Panc1 (cell line): ENCODE measurements around the gene SENP1. TPM values are rescaled to one million over a fixed set of nuclear protein-coding genes. Genes with fewer than 3 reads are reported as not detected.

Experiments used
- ATAC-seq: fragments of 200-7000 bp; cut with Tn5 transposase; 2 replicates; pipeline ENCODE4 v1.9.1; 2020; ENCODE audit warnings: mild to moderate bottlenecking, moderate library complexity
- BruUV-seq: library from RNA; stranded (reverse); fragments of 400-500 nt; replicated peaks from 2 replicates; lab custom pipeline; 2021; lab: Mats Ljungman, UMichigan
- CTCF ChIA-PET: fragments of 300-600 bp; sonication (Branson Sonifier 250); formaldehyde crosslinking; loops from one replicate; lab custom pipeline; 2022; ENCODE audit warnings: antibody characterized with exemption; lab: Charles Lee
- POLR2A ChIA-PET: fragments of 300-600 bp; sonication (Branson Sonifier 250); formaldehyde crosslinking; loops from one replicate; lab custom pipeline; 2022; ENCODE audit warnings: antibody characterized with exemption; lab: Charles Lee
- DNase-seq: peaks from one replicate; pipeline ENCODE4 v3.0.0-alpha.2; 2010; ENCODE audit warnings: low read depth, low spot score
- H3K27ac ChIP-seq: 2 replicates; pipeline ENCODE4 v1.5.1; 2011; ENCODE audit warnings: mild to moderate bottlenecking, low read length, inconsistent platforms
- H3K27me3 ChIP-seq: fragments of 200-500 bp; sonication (Bioruptor generic); 2 replicates; pipeline ENCODE4 v1.6.0; 2014; ENCODE audit warnings: low read length, inconsistent platforms; ENCODE audit not compliant: control insufficient read depth, insufficient read depth
- H3K36me3 ChIP-seq: fragments of 200-500 bp; sonication (Bioruptor generic); 2 replicates; pipeline ENCODE4 v1.5.1; 2014; ENCODE audit warnings: inconsistent platforms, mild to moderate bottlenecking, low read length, moderate library complexity; ENCODE audit not compliant: control insufficient read depth, insufficient read depth
- H3K4me1 ChIP-seq: 2 replicates; pipeline ENCODE4 v1.5.1; 2011; ENCODE audit warnings: inconsistent platforms, mild to moderate bottlenecking, low read length, moderate library complexity; ENCODE audit not compliant: control insufficient read depth, insufficient read depth
- H3K4me3 ChIP-seq, 2 experiments: 2 replicates each; pipeline ENCODE4 v1.5.1; 2011 to 2012; ENCODE audit warnings: low read depth in 2 of 2, low read length in 2 of 2, mild to moderate bottlenecking in 2 of 2, inconsistent platforms in 1 of 2, moderate library complexity in 1 of 2
- H3K9me3 ChIP-seq: fragments of 200-500 bp; sonication (Bioruptor generic); 2 replicates; pipeline ENCODE4 v1.5.1; 2014; ENCODE audit warnings: low read depth, mild to moderate bottlenecking, inconsistent platforms, low read length, moderate library complexity; ENCODE audit not compliant: control insufficient read depth, insufficient read depth
- CTCF ChIP-seq: fragments of 450-650 bp; IDR thresholded peaks from 2 replicates; pipeline ENCODE4 v1.5.1; 2017; ENCODE audit warnings: mild to moderate bottlenecking
- POLR2AphosphoS5 ChIP-seq: IDR thresholded peaks from 2 replicates; pipeline ENCODE4 v1.6.1; 2012; ENCODE audit warnings: mild to moderate bottlenecking, low read depth, low read length, moderate library complexity
- REST ChIP-seq, 2 experiments: IDR thresholded peaks; 2 replicates each; pipeline ENCODE4 v1.6.1; 2011 to 2012; ENCODE audit warnings: low read depth in 2 of 2, control low read depth in 1 of 2, low read length in 1 of 2, mild to moderate bottlenecking in 1 of 2, moderate library complexity in 1 of 2; ENCODE audit not compliant: insufficient read depth in 1 of 2
- SIN3A ChIP-seq: IDR thresholded peaks from 2 replicates; pipeline ENCODE4 v1.6.1; 2012; ENCODE audit warnings: low read depth, mild to moderate bottlenecking, low read length, moderate library complexity, borderline replicate concordance; ENCODE audit not compliant: insufficient read depth
- TCF7L2 ChIP-seq: IDR thresholded peaks from 2 replicates; pipeline ENCODE4 v1.6.1; 2011; ENCODE audit warnings: mild to moderate bottlenecking, low read depth, low read length, inconsistent platforms
- in situ Hi-C: cut with HindIII; loops from 2 replicates; pipeline ENCODE4 v1.10.0; 2016; ENCODE audit warnings: low sequenced_read_pairs, low pct_unique_long_range_greater_than_20kb
- intact Hi-C: fragments of 100-400 bp; cut with micrococcal nuclease; formaldehyde crosslinking; loops from one replicate; pipeline ENCODE4 v1.10.0; 2022; ENCODE audit not compliant: unreplicated experiment
- total RNA-seq: library from RNA; stranded (reverse); gene quantifications from one replicate; pipeline ENCODE4 v1.2.1, GENCODE V29; 2021; ENCODE audit not compliant: unreplicated experiment

Gene SENP1
- total RNA-seq, 1 experiment from 2014 or later: 35.2 TPM

DNA sequence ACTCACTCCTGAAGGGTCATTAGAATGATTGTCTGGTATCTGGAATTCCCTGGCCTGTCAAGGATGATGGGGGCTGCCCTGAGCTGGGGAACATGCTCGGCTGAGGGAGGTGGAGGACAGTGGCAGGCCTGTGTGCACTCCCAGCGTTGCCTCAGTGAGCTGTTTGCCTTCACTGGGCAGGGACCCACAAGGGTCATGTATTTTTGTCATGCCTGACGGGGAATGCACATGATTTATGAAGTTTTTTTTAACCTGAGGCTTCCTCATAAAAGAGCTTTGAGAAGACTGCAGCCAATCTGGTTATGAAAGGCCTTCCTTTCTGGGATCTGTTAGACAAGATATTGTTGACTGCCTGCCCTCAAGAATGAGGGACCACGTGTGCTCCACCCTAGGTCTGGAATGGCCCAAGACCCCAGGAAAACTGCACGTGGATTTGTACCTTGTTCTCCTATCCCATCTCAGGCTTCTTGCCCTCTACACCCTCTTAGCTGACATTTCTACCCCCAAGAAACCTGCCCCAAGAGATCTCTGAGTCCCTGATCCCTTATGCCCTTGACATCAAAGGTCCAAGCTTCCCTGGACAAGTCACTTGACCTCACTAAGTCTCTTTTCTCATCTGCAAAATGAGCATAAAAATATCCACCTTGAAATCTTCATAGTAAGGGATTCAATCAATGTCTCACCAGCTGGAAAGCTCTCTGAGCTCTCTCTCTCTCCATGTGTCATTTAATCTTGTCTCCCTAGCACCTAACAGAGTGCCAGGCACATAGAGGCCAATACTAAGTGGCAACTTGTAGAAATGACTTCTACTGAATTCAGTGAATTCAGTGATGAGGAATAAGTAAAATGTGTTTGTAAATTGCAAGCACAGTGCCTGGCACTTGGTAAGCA lies 77.1 kb downstream of the SENP1 start:
- Histone ChIP-seq H3K27me3 (no peaks in the 10 kb centered on the region), H3K36me3 (no peaks in the 10 kb centered on the region), H3K4me3 (no peak overlapping the region), H3K9me3 (no peaks in the 10 kb centered on the region), H3K4me1 (peaks cover 16% of the 10 kb centered on the region), H3K27ac (no peak overlapping the region)
- POLR2A ChIA-PET: interaction anchor here (0.7 to 0.9 kb wide), 3 partner anchors 13 to 748 kb away, joined by 3 to 10 read pairs (median 3); no protein-coding TSS in a partner anchor
- ATAC-seq (no peak), DNase-seq (no peak)
- CTCF ChIA-PET: no interaction called here
- no TSS peak for BruUV-seq
- TF ChIP-seq CTCF (no peak), REST (IDR thresholded peaks at IDR 0.05; ENCODE audit: insufficient read depth in 1 of 2, low read depth in 2 of 2, low read length in 1 of 2) (no peak), POLR2AphosphoS5 (no peak), TCF7L2 (no peak)
- intact Hi-C loops: no loop called here
- in situ Hi-C loops: no loop called here

DNA sequence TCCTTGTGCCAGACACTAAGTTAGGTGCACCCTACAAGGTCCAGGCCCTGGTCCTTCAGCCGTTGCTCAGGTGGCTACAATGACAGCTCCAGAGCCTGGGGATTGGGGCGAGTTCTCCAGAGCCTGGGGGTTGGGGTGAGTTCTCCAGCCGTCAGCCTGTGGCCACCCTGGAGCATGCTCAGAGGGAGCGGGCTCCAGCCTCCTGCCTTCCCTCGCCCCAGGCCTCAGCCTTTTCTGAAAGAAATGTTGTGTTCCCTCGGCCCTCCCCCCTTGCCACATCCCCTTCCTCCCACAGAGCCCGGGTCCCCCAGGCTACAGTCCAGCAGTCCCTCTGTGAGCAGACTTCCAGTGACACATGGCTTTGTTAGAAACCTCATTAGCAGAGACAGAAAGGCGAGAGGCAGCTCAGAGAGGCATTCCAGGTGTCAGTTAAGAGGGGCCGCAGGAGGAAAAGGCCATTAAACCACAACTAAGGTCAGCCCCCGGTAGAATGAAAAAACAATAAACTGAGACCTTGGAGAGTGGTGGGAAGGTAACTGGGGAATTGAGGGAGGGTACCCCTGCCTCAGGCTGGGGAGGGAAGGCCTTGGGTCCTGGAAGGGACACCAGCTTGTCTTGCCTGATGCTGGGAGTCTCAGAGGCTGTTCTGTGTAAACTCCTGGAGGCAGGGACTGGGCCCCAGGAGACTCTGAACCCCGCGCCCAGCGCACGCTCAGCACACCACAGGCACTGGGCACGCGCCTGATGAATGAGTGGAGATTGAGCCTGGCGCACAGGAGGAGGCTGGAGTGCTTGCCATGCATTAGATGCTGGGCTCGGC lies 78.5 kb downstream of the SENP1 start:
- no TSS peak for BruUV-seq
- CTCF ChIA-PET: no interaction called here
- intact Hi-C loops: no loop called here

More for the DNA sequence above, 78.5 kb downstream of the SENP1 start:
- Histone ChIP-seq H3K9me3 (no peaks in the 10 kb centered on the region), H3K27ac (no peak overlapping the region), H3K27me3 (no peaks in the 10 kb centered on the region), H3K4me3 (no peak overlapping the region), H3K4me1 (peaks cover 25% of the 10 kb centered on the region), H3K36me3 (no peaks in the 10 kb centered on the region)
- in situ Hi-C loops: no loop called here
- POLR2A ChIA-PET: interaction anchor here (0.7 kb wide), 1 partner anchor 21 kb away, joined by 10 read pairs; no protein-coding TSS in a partner anchor
- TF ChIP-seq POLR2AphosphoS5 (no peak), TCF7L2 (no peak), CTCF (no peak), REST (IDR thresholded peaks at IDR 0.05; ENCODE audit: insufficient read depth in 1 of 2, low read depth in 2 of 2, low read length in 1 of 2) (no peak), SIN3A (no peak)
- DNase-seq (no peak), ATAC-seq (no peak)
